ENCODE measurements around the gene IFT52. TPM values are rescaled to one million over a fixed set of nuclear protein-coding genes. Genes with fewer than 3 reads are reported as not detected.

Gene IFT52
- total RNA-seq, 1 experiment from 2014 or later: 30.8 TPM

GRCh38 chr20:43694763-43695162 is 104.0 kb downstream of the IFT52 start:
- TF ChIP-seq, protein P1, sequence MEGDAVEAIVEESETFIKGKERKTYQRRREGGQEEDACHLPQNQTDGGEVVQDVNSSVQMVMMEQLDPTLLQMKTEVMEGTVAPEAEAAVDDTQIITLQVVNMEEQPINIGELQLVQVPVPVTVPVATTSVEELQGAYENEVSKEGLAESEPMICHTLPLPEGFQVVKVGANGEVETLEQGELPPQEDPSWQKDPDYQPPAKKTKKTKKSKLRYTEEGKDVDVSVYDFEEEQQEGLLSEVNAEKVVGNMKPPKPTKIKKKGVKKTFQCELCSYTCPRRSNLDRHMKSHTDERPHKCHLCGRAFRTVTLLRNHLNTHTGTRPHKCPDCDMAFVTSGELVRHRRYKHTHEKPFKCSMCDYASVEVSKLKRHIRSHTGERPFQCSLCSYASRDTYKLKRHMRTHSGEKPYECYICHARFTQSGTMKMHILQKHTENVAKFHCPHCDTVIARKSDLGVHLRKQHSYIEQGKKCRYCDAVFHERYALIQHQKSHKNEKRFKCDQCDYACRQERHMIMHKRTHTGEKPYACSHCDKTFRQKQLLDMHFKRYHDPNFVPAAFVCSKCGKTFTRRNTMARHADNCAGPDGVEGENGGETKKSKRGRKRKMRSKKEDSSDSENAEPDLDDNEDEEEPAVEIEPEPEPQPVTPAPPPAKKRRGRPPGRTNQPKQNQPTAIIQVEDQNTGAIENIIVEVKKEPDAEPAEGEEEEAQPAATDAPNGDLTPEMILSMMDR (IDR thresholded peaks at IDR 0.05; ENCODE audit: unreplicated experiment): no peak
- BruUV-seq (replicated peaks): no TSS peak
- no peak for DNase-seq

DNA sequence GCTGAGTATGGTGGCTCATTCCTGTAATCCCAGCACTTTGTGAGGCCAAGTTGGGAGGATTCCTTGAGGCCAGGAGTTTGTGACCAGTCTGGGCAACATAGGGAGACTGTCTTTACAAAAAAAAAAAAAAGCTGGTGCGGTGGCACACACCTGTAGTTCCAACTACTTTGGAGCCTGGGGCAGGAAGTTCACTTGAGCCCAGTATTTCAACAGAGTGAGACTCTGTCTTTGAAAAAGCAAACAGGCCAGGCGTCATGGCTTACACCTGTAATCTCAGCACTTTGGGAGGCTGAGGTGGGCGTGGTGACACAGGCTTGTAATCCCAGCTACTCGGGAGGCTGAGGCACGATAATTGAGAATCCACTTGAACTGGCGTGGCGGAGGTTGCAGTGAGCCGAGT is 104.8 kb downstream of the IFT52 start:
- intact Hi-C loops (cut with micrococcal nuclease; ENCODE audit: unreplicated experiment): no loop called here
- peaks cover 37% of the 10 kb centered on the region for H3K36me3 Mint-ChIP-seq (ENCODE audit: insufficient read depth, unreplicated experiment)
- H3K27me3 Mint-ChIP-seq (ENCODE audit: unreplicated experiment): no peaks in the 10 kb centered on the region
- BruUV-seq (replicated peaks): no TSS peak
- CTCF ChIA-PET: no interaction called here
- H3K27ac Mint-ChIP-seq (ENCODE audit: unreplicated experiment): no peak overlapping the region
- H3K4me3 Mint-ChIP-seq (ENCODE audit: low read depth, unreplicated experiment): no peak overlapping the region
- no peaks in the 10 kb centered on the region for H3K4me1 Mint-ChIP-seq (ENCODE audit: low read depth, unreplicated experiment)
- TF ChIP-seq, protein P1 (IDR thresholded peaks at IDR 0.05; ENCODE audit: unreplicated experiment): no peak
- DNase-seq: no peak
- no peaks in the 10 kb centered on the region for H3K9me3 Mint-ChIP-seq (ENCODE audit: low read depth, unreplicated experiment)

More at GRCh38 chr20:43694763-43695162, 104.0 kb downstream of the IFT52 start:
- H3K4me1 Mint-ChIP-seq (ENCODE audit: low read depth, unreplicated experiment): no peaks in the 10 kb centered on the region
- H3K9me3 Mint-ChIP-seq (ENCODE audit: low read depth, unreplicated experiment): no peaks in the 10 kb centered on the region
- no peak overlapping the region for H3K27ac Mint-ChIP-seq (ENCODE audit: unreplicated experiment)
- CTCF ChIA-PET: no interaction called here
- no peak overlapping the region for H3K4me3 Mint-ChIP-seq (ENCODE audit: low read depth, unreplicated experiment)
- intact Hi-C loops (cut with micrococcal nuclease; ENCODE audit: unreplicated experiment): no loop called here
- no peaks in the 10 kb centered on the region for H3K27me3 Mint-ChIP-seq (ENCODE audit: unreplicated experiment)
- H3K36me3 Mint-ChIP-seq (ENCODE audit: insufficient read depth, unreplicated experiment): peaks cover 30% of the 10 kb centered on the region

Other genes starting within 250 kb of the IFT52 start
- gene SRSF6, start 133.0 kb upstream of the IFT52 start, total RNA-seq (2022): 202 and 205 TPM in 2 replicates
- 39.7 and 42.3 TPM in 2 replicates for gene L3MBTL1, start 83.2 kb upstream of the IFT52 start, total RNA-seq (2022)
- 45.6 and 46.5 TPM in 2 replicates for gene SGK2, start 31.9 kb upstream of the IFT52 start, total RNA-seq (2022)
- gene MYBL2, start 76.2 kb downstream of the IFT52 start, total RNA-seq (2022): 113 and 125 TPM in 2 replicates
- gene GTSF1L, start 136.1 kb downstream of the IFT52 start, total RNA-seq (2022): not detected in 2 replicates